HG03025 (cell line): Measurements from ENCODE around the gene BFAR.
A peak's percentile ranks its signal among the peaks of the same experiment; 100 is the strongest.
"Not testable (repeated sequence)": the region's sequence is repeated elsewhere in the genome, so short reads cannot be mapped to it uniquely, and the experiment has no call there.

Source experiments
- ATAC-seq: cut with Tn5 transposase; IDR thresholded peaks from one replicate; pipeline ENCODE4 v1.9.1; 2021; ENCODE audit warnings: mild to moderate bottlenecking, moderate library complexity; ENCODE audit not compliant: unreplicated experiment, low FRiP score

The BFAR gene

DNA sequence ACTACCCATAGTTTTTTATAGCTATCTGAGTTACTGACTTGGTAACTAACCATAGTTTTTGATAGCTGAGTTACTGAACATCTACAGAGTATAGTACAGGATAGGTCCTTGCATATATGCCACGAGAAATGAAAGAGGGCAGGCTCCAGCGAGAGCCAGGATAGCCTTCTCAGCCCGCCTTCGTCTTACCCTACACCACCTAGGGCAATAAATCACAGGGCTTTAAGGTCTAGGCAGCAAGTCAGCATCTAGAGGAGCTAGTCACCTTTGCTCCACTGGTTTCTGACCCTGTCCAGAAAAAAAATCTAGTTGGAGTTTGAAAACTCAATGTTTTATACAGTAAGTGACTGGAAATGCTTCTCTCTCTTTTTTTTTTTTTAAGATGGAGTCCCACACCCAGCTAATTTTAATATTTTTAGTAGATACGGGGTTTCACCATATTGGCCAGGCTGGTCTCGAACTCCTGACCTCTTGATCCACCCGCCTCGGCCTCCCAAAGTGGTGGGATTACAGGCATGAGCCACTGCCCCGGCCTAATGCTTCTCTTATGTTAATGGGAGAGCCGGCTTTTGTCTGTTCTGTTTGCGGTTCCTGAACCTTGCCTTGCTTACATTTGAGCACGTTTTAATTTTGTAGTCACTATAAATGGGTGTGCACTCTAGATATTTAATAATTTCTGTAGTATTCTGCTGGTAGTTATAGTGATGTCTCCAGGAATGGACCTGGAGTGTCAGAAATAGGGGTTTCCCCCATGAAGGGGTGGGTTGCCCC lies 2.8 kb downstream of the BFAR start:
- no peak for ATAC-seq

GRCh38 chr16:14636179-14636950 lies 3.6 kb downstream of the BFAR start:
- ATAC-seq = not testable (repeated sequence)

GRCh38 chr16:14636951-14637240 lies 4.1 kb downstream of the BFAR start:
- not testable (repeated sequence) for ATAC-seq

GRCh38 chr16:14640538-14640937 lies 7.8 kb downstream of the BFAR start:
- no peak for ATAC-seq

GRCh38 chr16:14641206-14641605 lies 8.5 kb downstream of the BFAR start:
- no peak for ATAC-seq

- no peak for ATAC-seq
Measured at GRCh38 chr16:14641926-14642325, 9.2 kb downstream of the BFAR start.

GRCh38 chr16:14649816-14650215 lies 17.1 kb downstream of the BFAR start:
- ATAC-seq = no peak

- no peak for ATAC-seq
Measured at GRCh38 chr16:14650629-14651028, 17.9 kb downstream of the BFAR start.

- ATAC-seq = no peak
Measured at GRCh38 chr16:14652726-14653125, 20.0 kb downstream of the BFAR start.

DNA sequence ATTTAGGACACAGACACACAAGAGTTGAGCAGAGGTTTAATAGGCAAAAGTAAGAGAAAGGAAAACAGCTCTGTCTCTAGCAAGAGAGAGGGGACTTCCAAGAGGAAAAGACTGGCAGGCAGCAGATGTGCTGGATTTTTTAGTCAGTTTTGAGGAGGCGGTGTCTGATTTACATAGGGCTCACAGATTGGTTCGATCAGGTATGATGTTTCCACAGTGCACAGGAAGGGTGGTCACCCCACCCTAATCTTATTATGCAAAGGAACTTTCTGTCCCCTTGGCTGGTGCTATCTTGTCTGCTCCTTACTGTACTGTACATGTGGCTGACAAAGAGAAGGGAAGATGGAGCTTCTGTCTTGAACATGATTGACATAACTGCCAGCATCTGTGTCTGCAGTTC lies 25.3 kb downstream of the BFAR start:
- ATAC-seq = peak; percentile 85

DNA sequence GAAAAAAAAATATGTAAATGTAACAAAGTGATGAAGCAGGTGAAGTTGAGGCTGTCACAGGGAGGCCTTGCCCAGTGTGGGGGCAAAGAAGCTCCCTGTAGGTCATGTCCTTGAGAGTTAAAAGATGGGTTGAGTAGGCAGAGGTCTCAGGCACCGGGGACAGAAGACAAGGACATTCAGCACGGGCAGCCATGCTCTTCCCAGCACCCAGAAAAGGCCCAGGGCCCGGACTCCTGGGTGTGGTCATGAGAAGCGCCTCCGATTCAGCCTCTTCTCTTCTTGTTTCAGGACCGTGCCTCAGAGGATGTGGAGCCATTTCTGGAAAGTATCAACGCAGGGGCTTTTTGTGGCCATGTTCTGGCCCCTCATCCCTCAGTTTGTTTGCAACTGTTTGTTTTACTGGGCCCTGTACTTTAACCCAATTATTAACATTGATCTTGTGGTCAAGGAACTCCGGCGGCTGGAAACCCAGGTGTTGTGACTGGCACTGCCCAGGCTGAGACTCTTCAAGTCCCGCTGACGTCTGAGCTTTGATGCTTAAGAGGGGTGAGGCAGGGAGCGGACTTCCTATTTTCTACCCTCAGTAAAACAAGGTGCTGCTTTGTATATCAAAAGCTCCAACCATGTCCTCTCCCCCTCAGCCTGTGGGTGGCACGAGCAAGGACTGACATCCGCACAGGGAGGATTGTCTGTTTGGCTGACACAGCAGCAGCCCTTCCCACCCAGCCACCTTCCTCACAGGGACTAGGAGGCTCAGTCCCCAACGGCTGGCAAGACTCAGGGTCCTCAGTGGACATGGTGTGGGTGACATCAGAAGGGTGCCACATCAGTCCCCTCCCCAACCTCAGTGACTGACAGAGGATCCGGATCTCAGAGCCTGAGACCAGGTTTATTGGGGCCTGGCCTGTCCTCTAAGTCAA lies 34.9 kb downstream of the BFAR start:
- no peak for ATAC-seq

DNA sequence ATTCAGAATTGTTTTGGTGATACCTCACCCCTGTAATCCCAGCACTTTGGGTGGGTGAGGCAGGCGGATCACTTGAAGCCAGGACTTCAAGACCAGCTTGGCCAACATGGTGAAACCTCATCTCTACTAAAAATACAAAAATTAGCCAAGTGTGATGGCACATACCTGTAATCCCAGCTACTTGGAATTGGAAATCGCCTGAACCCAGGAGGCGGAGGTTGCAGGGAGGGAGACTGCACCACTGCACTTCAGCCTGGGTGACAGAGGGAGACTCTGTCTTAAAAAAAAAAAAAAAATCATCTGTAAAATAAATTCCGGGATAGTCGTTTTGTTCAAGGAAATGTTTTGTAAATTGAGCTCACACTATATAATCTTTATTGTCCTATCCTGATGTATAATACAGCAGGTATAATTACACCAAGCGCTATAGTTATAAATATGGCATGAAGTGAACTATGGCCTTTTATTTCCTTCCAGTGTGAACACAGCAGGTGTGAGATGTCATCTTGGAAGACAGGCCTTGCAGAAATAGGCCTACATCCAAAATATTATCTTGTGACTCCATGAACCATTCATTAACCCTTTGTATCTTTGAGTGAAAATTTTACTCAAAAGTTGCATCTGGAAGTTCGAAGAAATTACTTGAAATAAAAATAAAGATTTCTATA lies 35.9 kb downstream of the BFAR start:
- no peak for ATAC-seq

DNA sequence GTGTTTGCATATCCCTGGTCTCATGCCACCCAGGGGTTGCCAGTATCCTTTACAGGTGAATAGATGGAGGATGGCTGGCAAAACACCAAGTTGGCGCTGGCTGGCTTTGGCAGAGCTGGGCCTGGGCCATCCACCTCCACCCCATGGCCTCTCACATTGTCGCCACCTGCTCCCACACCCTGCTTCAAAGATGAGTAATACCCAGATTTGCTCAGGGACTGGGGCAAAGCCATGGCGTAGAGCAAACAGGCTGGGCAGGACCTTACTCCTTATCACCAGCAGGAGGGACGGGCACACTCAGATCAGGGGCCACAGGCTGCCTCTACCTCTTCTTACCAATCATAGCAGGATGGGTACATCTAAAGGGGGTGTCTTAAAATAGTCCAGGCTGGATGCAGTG lies 37.0 kb downstream of the BFAR start:
- no peak for ATAC-seq

DNA sequence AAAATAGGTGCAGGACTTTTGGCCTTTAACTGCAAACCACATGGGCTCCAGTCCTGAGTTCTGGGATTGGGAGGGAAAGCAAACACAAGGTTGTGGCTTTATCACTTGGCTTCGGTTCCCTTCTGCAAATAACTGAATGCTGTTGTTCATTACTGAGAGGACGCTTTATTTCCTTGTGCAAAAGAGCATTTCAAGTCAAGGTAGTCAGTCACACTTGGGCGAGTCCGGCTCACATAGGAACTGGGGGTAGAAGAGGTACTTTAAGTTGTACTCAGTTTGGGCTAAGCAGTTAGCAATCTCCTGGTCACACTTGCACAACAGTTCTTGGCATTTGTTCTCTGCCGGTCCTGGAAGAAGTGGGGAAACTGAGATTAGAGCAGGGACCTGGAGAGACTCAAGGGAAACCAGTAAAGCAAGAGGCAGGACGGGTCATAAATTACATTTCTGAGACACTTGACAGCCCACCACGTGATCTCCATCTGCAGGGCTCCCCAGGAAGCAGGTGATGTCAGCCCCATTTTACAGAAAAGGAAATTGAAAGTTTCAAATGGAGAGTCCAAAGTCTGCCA lies 39.7 kb downstream of the BFAR start:
- peak; percentile 63 for ATAC-seq

DNA sequence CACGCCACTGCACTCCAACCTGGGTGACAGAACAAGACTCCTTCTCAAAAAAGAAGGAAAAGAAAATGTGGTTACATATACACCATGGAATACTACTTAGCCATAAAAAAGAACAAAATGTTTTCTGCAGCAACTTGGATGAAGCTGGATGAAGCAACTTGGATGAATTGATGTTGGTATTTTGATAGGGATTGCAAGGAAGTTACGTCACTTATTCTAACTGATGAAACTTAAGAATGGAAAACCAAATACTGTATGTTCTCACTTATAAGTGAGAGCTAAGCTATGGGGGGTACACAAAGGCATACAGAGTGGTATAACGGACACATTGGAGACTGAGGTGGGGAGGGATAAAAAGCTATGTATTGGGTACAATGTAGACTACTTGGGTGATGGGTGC lies 43.9 kb downstream of the BFAR start:
- ATAC-seq = no peak

DNA sequence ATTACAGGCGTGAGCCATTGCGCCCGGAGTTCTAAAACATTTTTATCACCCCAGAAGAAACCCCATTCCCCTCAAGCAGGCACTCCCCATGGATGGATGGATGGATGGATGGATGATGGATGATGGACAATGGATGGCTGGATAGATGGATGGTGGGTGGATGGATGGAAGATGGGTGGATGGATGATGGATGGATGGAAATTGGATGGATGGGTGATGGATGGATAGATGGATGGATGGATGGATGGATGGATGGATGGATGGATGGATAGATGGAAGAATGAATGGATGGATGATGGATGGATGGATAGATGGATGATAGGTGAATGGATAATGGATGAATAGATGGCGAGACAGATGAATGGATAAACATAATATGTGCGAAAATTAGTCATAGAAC lies 44.9 kb downstream of the BFAR start:
- no peak for ATAC-seq

- ATAC-seq = no peak
Measured at GRCh38 chr16:14678748-14679497, 46.2 kb downstream of the BFAR start.

DNA sequence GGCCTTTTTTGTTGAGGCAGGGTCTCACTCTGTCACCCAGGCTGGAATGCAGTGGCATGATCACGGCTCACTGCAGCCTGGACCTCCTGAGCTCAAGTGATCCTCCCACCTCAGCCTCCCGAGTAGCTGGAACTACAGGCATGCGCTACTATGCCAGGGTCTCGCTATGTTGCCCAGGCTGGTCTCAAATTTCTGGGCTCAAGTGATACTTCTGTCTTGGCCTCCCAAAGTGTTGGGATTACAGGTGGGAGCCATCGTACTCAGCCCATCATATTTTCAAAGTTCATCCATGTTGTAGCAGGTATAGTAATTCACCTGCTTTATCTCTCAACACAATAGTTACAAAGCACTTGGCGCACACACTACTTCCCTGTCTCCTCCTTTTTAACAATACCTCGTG lies 47.6 kb downstream of the BFAR start:
- ATAC-seq = not testable (repeated sequence)

DNA sequence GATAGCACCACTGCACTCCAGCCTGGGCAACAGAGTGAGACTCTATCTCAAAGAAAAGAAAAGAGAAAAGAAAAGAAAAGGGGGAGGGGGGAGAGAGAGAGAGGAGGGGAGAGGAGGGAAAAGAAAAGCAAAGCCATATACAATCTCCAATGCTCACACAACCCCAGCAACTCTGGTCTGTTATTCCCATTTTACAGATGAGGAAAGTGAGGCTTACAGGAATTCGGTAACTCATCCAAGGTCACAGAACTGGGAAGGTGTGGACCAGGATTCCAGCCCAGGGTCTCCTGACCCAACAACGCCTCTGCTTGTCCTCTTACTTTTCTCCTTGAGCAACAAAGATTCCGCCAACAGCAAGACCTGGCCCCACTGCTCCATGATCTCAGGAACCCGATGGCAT lies 48.4 kb downstream of the BFAR start:
- ATAC-seq = no peak

DNA sequence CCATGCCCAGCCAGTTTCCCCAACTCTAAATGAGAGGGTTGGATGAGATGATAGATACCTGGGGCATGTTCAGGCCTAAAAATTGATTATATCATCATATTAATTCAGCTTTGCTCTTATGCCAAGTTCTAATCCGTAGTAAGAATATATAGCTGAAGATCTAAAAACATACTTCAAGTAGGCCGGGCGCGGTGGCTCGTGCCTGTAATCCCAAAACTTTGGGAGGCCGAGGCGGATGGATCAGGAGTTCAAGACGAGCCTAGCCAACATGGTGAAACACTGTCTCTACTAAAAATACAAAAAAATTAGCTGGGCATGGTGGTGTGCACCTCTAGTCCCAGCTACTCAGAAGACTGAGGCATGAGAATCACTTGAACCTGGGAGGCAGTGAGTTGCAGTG lies 49.4 kb downstream of the BFAR start:
- no peak for ATAC-seq
